A172 (cell line): ENCODE results near the gene RNASE11. TPM values are rescaled to one million over a fixed set of nuclear protein-coding genes. Genes with fewer than 3 reads are reported as not detected.

Experiments
- total RNA-seq: library from RNA; depleted of rRNA; stranded (reverse); fragments of >200 nt; shearing (Covaris generic); gene quantifications from 2 replicates; pipeline ENCODE4 v1.2.3, GENCODE V29; 2014; rRNA removed

The RNASE11 gene
- total RNA-seq, 1 experiment from 2014 or later: not detected

Other genes with a start within 250 kb of the RNASE11 start
- 17.5 and 20.1 TPM in 2 replicates for gene PARP2, start 244.4 kb downstream of the RNASE11 start, total RNA-seq
- 4.8 and 9.0 TPM in 2 replicates for gene TEP1, start 174.5 kb downstream of the RNASE11 start, total RNA-seq
- not detected in 2 replicates for gene KLHL33, start 151.8 kb downstream of the RNASE11 start, total RNA-seq
- gene OSGEP, start 133.2 kb downstream of the RNASE11 start, total RNA-seq: 33.2 and 54.4 TPM in 2 replicates
- gene APEX1, start 132.8 kb downstream of the RNASE11 start, total RNA-seq: 96.7 and 99.1 TPM in 2 replicates
- 13.5 and 18.7 TPM in 2 replicates for gene PIP4P1, start 126.6 kb downstream of the RNASE11 start, total RNA-seq
- 41.8 and 43.5 TPM in 2 replicates for gene PNP, start 118.6 kb downstream of the RNASE11 start, total RNA-seq
- not detected in 2 replicates for gene RNASE10, start 82.5 kb downstream of the RNASE11 start, total RNA-seq
- gene RNASE9, start 27.0 kb downstream of the RNASE11 start, total RNA-seq: not detected in 2 replicates
- gene RNASE12, start 3.4 kb upstream of the RNASE11 start, total RNA-seq: not detected in 2 replicates
- gene OR6S1, start 53.7 kb upstream of the RNASE11 start, total RNA-seq: not detected in 2 replicates
- 0.91 and 1.1 TPM in 2 replicates for gene RNASE4, start 96.6 kb upstream of the RNASE11 start, total RNA-seq
- 0.07 and 0.17 TPM in 2 replicates for gene ANG, start 100.8 kb upstream of the RNASE11 start, total RNA-seq
- gene EDDM3A, start 157.9 kb upstream of the RNASE11 start, total RNA-seq: not detected in 2 replicates
- gene EDDM3B, start 180.4 kb upstream of the RNASE11 start, total RNA-seq: not detected in 2 replicates
- gene RNASE6, start 193.3 kb upstream of the RNASE11 start, total RNA-seq: not detected in 2 replicates
- gene RNASE1, start 214.8 kb upstream of the RNASE11 start, total RNA-seq: not detected in 2 replicates